Activated naive CD8-positive, alpha-beta T cell treated with anti-CD3 and anti-CD28 coated beads for 36 hours (primary cell): ENCODE data around the gene TRPC6. TPM values are rescaled to one million over a fixed set of nuclear protein-coding genes. Genes with fewer than 3 reads are reported as not detected.
"Not testable (repeated sequence)": the region's sequence is repeated elsewhere in the genome, so short reads cannot be mapped to it uniquely, and the experiment has no call there.

Experiments used
- DNase-seq: peaks from one replicate; pipeline ENCODE4 v3.0.0; 2021
- H3K27ac Mint-ChIP-seq: one replicate; pipeline ENCODE4 v1.8.0; 2022; ENCODE audit warnings: mild to moderate bottlenecking, moderate library complexity, mixed read lengths
- H3K27me3 Mint-ChIP-seq: one replicate; pipeline ENCODE4 v1.8.0; 2022; ENCODE audit warnings: mild to moderate bottlenecking, mixed read lengths
- H3K36me3 Mint-ChIP-seq: one replicate; pipeline ENCODE4 v1.8.0; 2021; ENCODE audit warnings: mild to moderate bottlenecking, mixed read lengths
- H3K4me1 Mint-ChIP-seq: one replicate; pipeline ENCODE4 v1.8.0; 2021; ENCODE audit warnings: mixed read lengths
- H3K4me3 Mint-ChIP-seq: one replicate; pipeline ENCODE4 v1.8.0; 2022; ENCODE audit warnings: mild to moderate bottlenecking, moderate library complexity, mixed read lengths
- H3K9me3 Mint-ChIP-seq: one replicate; pipeline ENCODE4 v1.8.0; 2022; ENCODE audit warnings: mixed read lengths
- total RNA-seq, 2 experiments: library from RNA; stranded (reverse); gene quantifications; one replicate each; pipeline ENCODE4 v1.2.3, GENCODE V29; 2021

TRPC6 gene
- total RNA-seq, 2 experiments from 2014 or later = not detected

- H3K27ac Mint-ChIP-seq = no peak overlapping the region
- H3K9me3 Mint-ChIP-seq = no peaks in the 10 kb centered on the region
- H3K36me3 Mint-ChIP-seq = no peaks in the 10 kb centered on the region
- no peak for DNase-seq
- H3K4me1 Mint-ChIP-seq = no peaks in the 10 kb centered on the region
- H3K27me3 Mint-ChIP-seq = no peaks in the 10 kb centered on the region
- H3K4me3 Mint-ChIP-seq = no peak overlapping the region
These were observed 137.6 kb downstream of the TRPC6 start for GRCh38 chr11:101446238-101446637.

GRCh38 chr11:101445761-101446160 lies 138.0 kb downstream of the TRPC6 start:
- H3K9me3 Mint-ChIP-seq = no peaks in the 10 kb centered on the region
- H3K27ac Mint-ChIP-seq = no peak overlapping the region
- no peak overlapping the region for H3K4me3 Mint-ChIP-seq
- no peaks in the 10 kb centered on the region for H3K4me1 Mint-ChIP-seq
- no peak for DNase-seq
- no peaks in the 10 kb centered on the region for H3K27me3 Mint-ChIP-seq
- no peaks in the 10 kb centered on the region for H3K36me3 Mint-ChIP-seq

DNA sequence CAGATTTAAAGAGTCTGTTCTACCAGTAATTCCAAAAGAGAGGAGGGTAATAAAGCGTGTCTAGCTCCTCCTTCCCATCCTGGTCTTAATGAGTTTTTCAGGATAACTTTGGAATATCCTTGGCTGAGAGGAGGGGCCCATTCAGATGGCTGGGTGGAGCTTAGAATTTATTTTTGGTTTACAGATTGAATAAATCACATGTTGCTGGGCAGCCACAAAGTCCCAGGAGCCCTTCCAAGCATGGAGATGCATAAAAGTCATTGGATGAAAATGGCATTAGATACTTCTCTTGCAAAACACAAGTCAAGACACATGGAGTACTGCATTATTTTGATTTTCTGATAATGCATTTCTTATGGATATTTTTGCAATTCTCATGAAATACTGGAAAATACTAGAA lies 139.0 kb downstream of the TRPC6 start:
- no peaks in the 10 kb centered on the region for H3K36me3 Mint-ChIP-seq

DNA sequence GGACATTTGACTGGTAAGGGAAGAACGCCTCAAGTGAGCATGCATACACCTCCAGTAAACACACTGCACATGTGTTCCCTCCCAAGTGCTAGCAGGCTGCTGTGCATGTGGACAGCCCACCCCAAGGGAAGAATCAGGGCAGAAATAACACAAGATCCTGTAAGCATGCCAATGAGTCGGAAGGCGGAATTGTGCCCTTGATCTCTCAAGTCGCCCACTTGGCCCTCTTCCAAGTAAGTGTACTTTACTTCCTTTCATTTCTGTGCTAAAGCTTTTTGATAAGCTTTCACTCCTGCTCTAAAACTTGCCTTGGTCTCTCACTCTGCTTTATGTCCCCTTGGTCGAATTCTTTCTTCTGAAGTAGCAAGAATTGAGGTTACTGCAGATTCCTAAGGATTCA lies 139.6 kb downstream of the TRPC6 start:
- Mint-ChIP-seq H3K36me3 (no peaks in the 10 kb centered on the region), H3K27ac (no peak overlapping the region), H3K27me3 (no peaks in the 10 kb centered on the region), H3K4me3 (no peak overlapping the region), H3K9me3 (peaks cover under 1% of the 10 kb centered on the region), H3K4me1 (no peaks in the 10 kb centered on the region)
- DNase-seq = no peak

More for the DNA sequence above, 139.0 kb downstream of the TRPC6 start:
- H3K9me3 Mint-ChIP-seq = no peaks in the 10 kb centered on the region
- H3K4me3 Mint-ChIP-seq = no peak overlapping the region
- no peak for DNase-seq
- H3K27me3 Mint-ChIP-seq = no peaks in the 10 kb centered on the region
- H3K4me1 Mint-ChIP-seq = no peaks in the 10 kb centered on the region
- no peak overlapping the region for H3K27ac Mint-ChIP-seq

GRCh38 chr11:101442936-101443521 lies 140.8 kb downstream of the TRPC6 start:
- no peak overlapping the region for H3K27ac Mint-ChIP-seq
- no peak for DNase-seq
- no peaks in the 10 kb centered on the region for H3K36me3 Mint-ChIP-seq
- H3K9me3 Mint-ChIP-seq = peaks cover 3% of the 10 kb centered on the region
- no peak overlapping the region for H3K4me3 Mint-ChIP-seq
- H3K27me3 Mint-ChIP-seq = no peaks in the 10 kb centered on the region
- H3K4me1 Mint-ChIP-seq = no peaks in the 10 kb centered on the region

DNA sequence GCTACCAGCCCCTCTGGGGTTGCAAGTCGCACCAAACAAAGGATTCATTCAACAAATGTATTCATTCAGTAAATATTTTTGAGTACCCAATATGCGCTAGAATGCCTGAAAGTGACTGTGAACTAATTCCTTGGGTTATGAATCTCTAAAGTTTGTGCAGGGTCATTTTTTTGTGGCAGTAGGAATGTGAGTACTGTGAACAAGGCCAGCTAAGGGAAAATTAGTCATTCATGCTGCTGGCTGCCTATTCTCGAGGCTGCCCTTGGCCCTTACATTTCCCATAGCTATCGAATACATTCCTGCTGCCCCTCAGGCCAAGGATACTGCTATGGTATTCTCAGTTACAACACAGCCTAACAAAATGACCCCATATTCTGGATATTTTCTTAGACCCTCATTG lies 141.6 kb downstream of the TRPC6 start:
- Mint-ChIP-seq H3K36me3 (no peaks in the 10 kb centered on the region), H3K27me3 (no peaks in the 10 kb centered on the region), H3K4me3 (no peak overlapping the region), H3K4me1 (no peaks in the 10 kb centered on the region), H3K9me3 (peaks cover 3% of the 10 kb centered on the region), H3K27ac (no peak overlapping the region)
- DNase-seq = no peak

GRCh38 chr11:101441747-101442146 lies 142.1 kb downstream of the TRPC6 start:
- peaks cover 4% of the 10 kb centered on the region for H3K9me3 Mint-ChIP-seq
- no peak overlapping the region for H3K4me3 Mint-ChIP-seq
- no peak overlapping the region for H3K27ac Mint-ChIP-seq
- H3K27me3 Mint-ChIP-seq = no peaks in the 10 kb centered on the region
- H3K4me1 Mint-ChIP-seq = no peaks in the 10 kb centered on the region
- no peak for DNase-seq
- no peaks in the 10 kb centered on the region for H3K36me3 Mint-ChIP-seq

DNA sequence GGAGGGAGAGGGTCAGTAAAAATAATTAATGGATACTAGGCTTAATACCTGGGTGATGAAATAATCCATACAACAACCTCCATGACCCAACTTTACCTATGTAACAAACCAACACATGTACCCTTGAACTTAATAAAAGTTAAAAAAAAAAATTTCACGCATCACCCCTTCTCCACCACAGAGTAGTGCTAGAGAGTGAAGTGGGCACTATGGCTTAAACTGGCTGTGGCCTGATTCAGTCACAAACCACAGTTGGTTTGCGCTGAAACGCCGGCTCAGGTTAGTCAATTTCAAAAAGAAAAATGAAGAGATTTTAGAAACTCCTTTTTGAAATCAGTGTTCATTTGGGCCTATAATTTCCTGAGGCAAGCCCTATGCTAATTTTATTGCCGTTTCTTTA lies 144.3 kb downstream of the TRPC6 start:
- peaks cover 5% of the 10 kb centered on the region for H3K9me3 Mint-ChIP-seq
- H3K27me3 Mint-ChIP-seq = no peaks in the 10 kb centered on the region
- no peak overlapping the region for H3K27ac Mint-ChIP-seq
- H3K4me1 Mint-ChIP-seq = no peaks in the 10 kb centered on the region
- no peaks in the 10 kb centered on the region for H3K36me3 Mint-ChIP-seq
- H3K4me3 Mint-ChIP-seq = no peak overlapping the region
- no peak for DNase-seq

DNA sequence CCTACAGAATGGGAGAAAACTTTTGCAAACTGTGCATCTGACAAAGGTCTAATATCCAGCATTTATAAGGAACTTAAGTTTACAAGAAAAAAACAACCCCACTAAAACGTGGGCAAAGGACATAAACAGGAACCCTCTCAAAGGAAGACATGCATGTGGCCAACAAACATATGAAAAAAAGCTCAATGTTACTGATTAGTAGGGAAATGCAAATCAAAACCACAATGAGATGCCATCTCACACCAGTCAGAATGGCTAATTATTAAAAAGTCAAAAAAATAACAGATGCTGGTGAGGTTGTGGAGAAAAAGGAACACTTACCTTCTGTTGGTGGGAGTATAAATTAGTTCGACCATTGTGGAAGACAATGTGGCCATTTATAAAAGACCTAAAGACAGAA lies 145.1 kb downstream of the TRPC6 start:
- not testable (repeated sequence) for H3K9me3 Mint-ChIP-seq, H3K36me3 Mint-ChIP-seq

DNA sequence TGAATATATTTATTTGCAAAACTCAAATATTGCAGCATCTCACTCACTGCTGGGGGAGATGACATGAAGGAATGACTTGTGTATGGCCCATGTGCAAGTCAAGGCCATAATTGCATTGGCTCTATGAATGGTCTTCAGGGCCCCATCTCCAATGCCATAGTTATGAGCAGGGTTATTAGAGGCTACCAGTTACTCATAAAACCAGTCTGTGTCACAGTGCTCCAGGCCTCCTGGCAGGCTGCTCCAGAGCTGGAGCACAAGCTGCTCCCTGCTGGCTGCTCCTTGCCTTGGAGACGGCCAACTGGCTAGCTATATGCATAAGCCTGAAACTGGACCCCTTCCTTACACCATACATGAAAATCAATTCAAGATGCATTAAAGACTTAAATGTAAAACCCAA lies 145.7 kb downstream of the TRPC6 start:
- DNase-seq = no peak
- Mint-ChIP-seq H3K27ac (no peak overlapping the region), H3K9me3 (peaks cover 5% of the 10 kb centered on the region), H3K4me1 (no peaks in the 10 kb centered on the region), H3K27me3 (no peaks in the 10 kb centered on the region), H3K4me3 (no peak overlapping the region), H3K36me3 (no peaks in the 10 kb centered on the region)

More for the DNA sequence above, 145.1 kb downstream of the TRPC6 start:
- DNase-seq, H3K27ac Mint-ChIP-seq, H3K4me3 Mint-ChIP-seq, H3K27me3 Mint-ChIP-seq, H3K4me1 Mint-ChIP-seq: not testable (repeated sequence)

- H3K9me3 Mint-ChIP-seq = peaks cover 8% of the 10 kb centered on the region
- DNase-seq = no peak
- H3K4me3 Mint-ChIP-seq = no peak overlapping the region
- no peak overlapping the region for H3K27ac Mint-ChIP-seq
- no peaks in the 10 kb centered on the region for H3K4me1 Mint-ChIP-seq
- H3K36me3 Mint-ChIP-seq = no peaks in the 10 kb centered on the region
- H3K27me3 Mint-ChIP-seq = no peaks in the 10 kb centered on the region
These were observed 147.2 kb downstream of the TRPC6 start for GRCh38 chr11:101436511-101437142.

GRCh38 chr11:101435408-101435973 lies 148.3 kb downstream of the TRPC6 start:
- Mint-ChIP-seq H3K36me3 (no peaks in the 10 kb centered on the region), H3K4me1 (no peaks in the 10 kb centered on the region), H3K27ac (no peak overlapping the region), H3K27me3 (no peaks in the 10 kb centered on the region), H3K9me3 (peaks cover 13% of the 10 kb centered on the region), H3K4me3 (no peak overlapping the region)
- no peak for DNase-seq

DNA sequence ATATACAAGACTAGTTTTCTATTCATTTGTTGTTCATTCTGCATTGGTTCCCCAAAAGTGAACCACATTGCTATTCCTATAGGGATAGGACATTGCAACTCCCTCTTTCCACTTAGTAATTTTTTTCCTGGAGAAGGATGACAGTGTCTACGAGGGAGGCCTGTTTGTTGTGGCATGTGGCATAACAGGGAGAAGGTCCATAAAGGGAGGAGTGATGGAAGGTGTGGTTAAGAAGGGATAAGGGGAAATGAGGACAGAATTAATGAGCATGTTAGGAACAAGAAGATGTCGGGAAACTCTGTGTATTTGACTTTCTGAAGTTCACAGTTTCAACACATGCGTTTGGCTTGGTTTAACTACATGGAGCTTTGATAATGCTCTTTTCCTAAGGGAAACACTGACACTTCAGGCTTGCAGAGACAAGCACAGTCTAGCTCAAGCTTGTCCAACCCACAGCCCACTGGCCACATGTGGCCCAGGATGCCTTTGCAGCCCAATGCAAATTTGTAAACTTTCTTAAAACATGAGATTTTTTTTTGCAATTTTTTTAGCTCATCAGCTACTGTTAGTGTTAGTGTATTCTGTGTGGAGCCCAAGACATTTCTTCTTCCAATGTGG lies 149.7 kb downstream of the TRPC6 start:
- no peak for DNase-seq
- Mint-ChIP-seq H3K27ac (no peak overlapping the region), H3K4me3 (no peak overlapping the region), H3K36me3 (no peaks in the 10 kb centered on the region), H3K27me3 (no peaks in the 10 kb centered on the region), H3K4me1 (no peaks in the 10 kb centered on the region), H3K9me3 (peaks cover 14% of the 10 kb centered on the region)

DNA sequence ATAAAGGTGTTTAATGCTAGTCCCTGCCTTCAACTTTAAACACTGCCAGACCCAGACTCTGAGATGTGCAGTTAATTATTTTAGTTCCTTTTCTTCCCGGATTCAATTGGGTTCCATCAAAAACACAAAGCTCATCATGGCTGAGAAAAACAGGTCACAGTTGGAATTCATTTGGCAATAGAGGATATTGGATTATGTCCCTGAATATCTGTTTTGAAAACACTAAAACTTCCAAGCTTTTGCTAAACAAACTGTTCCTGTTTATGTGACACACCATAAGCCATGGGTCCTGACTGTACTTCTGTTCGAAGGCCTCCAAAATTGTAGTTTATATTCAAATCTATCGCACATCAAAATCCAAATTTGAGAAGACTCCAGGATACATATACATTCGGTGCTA lies 150.7 kb downstream of the TRPC6 start:
- H3K4me3 Mint-ChIP-seq = no peak overlapping the region
- H3K9me3 Mint-ChIP-seq = peaks cover 21% of the 10 kb centered on the region
- H3K27ac Mint-ChIP-seq = no peak overlapping the region
- no peaks in the 10 kb centered on the region for H3K36me3 Mint-ChIP-seq
- no peak for DNase-seq
- no peaks in the 10 kb centered on the region for H3K27me3 Mint-ChIP-seq
- no peaks in the 10 kb centered on the region for H3K4me1 Mint-ChIP-seq

- no peaks in the 10 kb centered on the region for H3K4me1 Mint-ChIP-seq
- H3K36me3 Mint-ChIP-seq = no peaks in the 10 kb centered on the region
- H3K27ac Mint-ChIP-seq = no peak overlapping the region
- DNase-seq = no peak
- H3K4me3 Mint-ChIP-seq = no peak overlapping the region
- no peaks in the 10 kb centered on the region for H3K27me3 Mint-ChIP-seq
- peaks cover 22% of the 10 kb centered on the region for H3K9me3 Mint-ChIP-seq
These were observed 153.9 kb downstream of the TRPC6 start for GRCh38 chr11:101429703-101430540.
